HEK293T (cell line): ENCODE measurements around the gene CELF2.

Source experiments
- BHLHE40 ChIP-seq: fragments of 450-650 bp; IDR thresholded peaks from 2 replicates; pipeline ENCODE4 v1.6.1; 2016; ENCODE audit warnings: mild to moderate bottlenecking, moderate library complexity, borderline replicate concordance
- FOXA1 ChIP-seq: fragments of 450-650 bp; IDR thresholded peaks from 2 replicates; pipeline ENCODE4 v1.6.1; 2016; ENCODE audit warnings: mild to moderate bottlenecking
- FOXM1 ChIP-seq: fragments of 450-650 bp; IDR thresholded peaks from 2 replicates; pipeline ENCODE4 v1.6.1; 2017; ENCODE audit warnings: mild to moderate bottlenecking, borderline replicate concordance
- L3MBTL2 ChIP-seq: fragments of 450-650 bp; conservative IDR thresholded peaks from 2 replicates; pipeline ENCODE4 v1.6.1; 2016; ENCODE audit warnings: mild to moderate bottlenecking
- SP1 ChIP-seq: fragments of 450-650 bp; IDR thresholded peaks from 2 replicates; pipeline ENCODE4 v1.6.1; 2017
- TF ChIP-seq, protein P1 (sequence below): fragments of 450-650 bp; IDR thresholded peaks from 2 replicates; pipeline ENCODE4 v1.6.1; 2016

DNA sequence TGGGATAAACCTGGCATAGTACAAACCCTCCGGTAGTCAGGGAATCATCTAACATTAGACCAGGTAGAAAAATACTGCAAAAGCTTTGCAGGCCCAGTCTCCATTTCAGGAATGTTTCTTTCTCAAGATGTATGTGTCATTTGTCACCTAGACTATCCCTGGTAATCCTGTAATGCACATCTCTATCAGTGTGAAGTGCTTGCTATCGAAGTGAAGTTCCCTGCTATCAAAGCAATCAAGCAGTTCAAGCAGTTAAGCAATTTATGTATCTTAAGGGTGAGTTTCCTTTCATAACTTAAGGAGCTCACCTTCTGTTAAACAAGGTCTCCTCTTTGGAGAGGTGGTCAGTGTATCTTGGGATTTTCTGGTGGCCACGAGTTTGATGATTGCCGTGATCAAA is 47.2 kb downstream of the CELF2 start:
- TF ChIP-seq SP1: no peak
- no peak for TF ChIP-seq FOXM1
- TF ChIP-seq L3MBTL2: no peak
- TF ChIP-seq, protein P1, sequence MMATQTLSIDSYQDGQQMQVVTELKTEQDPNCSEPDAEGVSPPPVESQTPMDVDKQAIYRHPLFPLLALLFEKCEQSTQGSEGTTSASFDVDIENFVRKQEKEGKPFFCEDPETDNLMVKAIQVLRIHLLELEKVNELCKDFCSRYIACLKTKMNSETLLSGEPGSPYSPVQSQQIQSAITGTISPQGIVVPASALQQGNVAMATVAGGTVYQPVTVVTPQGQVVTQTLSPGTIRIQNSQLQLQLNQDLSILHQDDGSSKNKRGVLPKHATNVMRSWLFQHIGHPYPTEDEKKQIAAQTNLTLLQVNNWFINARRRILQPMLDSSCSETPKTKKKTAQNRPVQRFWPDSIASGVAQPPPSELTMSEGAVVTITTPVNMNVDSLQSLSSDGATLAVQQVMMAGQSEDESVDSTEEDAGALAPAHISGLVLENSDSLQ: no peak
- no peak for TF ChIP-seq BHLHE40
- no peak for TF ChIP-seq FOXA1
